HG03520 (cell line): ENCODE data around the gene TNS3.

Source experiments
- ATAC-seq: cut with Tn5 transposase; IDR thresholded peaks from one replicate; pipeline ENCODE4 v1.9.1; 2021; ENCODE audit warnings: mild to moderate bottlenecking, moderate library complexity; ENCODE audit not compliant: unreplicated experiment

Gene TNS3

DNA sequence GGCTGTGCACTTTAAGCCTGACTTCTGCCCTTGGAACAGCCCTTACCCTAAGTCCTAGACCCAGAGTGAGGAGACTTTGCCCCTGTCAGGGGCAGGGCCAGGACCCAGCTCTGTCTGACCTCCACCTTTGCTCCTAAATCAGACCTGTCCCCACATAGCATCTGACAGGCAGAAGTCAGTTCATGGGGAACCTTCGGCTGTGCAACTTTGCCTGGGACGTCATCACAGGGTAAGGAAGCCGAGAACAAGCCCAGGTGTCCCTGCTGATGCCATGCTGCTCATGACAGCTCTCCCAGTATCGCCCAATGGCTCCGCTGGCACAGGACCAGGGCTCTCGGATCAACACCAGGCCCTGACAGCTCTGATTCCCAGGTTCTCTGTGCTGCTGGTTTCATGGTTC, 55.4 kb downstream of the TNS3 start:
- ATAC-seq = no peak

DNA sequence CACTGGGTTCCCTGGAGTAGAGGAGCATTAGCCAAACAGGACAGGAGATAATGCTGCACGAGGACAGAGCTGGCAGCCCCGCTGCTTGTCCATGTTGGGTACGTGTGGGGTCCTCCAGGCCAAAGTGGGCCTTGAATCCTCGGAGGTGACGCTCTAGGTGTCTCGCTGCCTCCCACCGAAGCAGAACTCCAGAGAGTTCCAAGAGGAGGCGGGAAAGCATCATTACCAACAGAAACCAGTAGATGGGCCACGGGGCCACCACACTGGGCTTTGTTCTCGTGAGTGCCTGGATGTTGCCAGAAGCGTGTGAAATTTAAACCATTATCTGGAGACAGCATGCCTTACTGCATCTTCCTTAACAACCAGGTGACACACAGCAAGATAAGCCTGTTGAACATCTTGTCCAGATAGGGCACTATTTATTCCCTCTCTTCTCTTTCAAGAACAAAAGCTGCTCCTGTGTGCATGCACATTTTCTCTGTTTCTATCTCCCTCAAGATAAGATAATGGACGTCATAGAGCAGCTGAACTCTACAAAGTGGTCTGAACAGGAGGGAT, 56.8 kb downstream of the TNS3 start:
- no peak for ATAC-seq

DNA sequence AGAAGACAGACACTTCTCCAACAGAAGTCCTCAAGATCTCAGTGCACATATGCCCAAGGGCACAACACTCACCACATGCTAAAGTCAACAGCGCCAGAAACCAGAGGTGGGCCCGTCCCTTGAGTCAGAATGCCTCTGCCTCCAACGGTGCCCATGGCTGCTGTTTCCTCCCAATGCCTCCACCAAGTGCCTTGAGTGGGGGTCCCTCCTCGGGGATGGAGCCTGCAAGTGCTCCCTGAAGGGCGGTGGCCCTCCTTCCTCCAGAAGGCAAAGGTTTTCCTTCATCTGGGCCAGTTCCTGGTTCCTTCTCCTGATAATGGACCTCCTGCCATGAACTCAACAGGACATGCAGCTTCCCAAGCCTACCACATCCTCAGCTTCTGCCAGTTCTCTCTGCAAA, 58.5 kb downstream of the TNS3 start:
- no peak for ATAC-seq

DNA sequence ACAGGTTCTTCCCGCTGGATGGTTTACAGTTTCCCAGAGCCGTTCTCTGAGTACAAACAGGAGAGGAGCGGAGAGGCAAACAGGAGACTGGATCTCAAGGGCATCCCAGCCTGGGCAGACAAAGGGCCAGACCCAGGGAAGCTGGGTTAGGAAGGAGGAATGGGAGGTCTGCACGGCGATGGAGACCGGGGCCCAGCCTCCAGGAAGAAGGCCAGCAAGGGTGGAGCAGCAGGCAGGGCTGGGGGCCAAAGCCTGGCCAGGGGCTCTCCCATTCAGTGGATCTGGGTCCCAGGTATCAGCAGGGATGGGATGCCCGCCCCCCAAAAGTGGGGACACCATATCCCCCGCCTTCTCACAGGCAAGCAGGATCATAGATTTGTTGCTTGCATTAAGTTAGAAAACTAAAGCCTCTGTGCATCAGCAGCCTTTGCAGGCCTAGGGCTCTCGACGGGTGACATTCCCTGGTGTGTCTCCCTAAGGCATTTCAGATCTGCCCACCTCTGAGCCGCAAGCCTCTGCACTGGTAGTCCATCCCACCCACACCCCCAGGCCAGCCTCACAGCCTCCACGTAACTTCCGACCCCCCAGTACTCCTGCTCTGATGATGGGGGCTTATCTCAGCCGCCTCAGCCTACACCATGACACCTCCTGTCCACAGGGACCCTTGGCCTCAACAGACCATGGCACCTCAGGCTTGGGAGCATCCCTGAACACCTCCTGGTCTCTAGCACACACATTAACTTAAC, 59.9 kb downstream of the TNS3 start:
- no peak for ATAC-seq

DNA sequence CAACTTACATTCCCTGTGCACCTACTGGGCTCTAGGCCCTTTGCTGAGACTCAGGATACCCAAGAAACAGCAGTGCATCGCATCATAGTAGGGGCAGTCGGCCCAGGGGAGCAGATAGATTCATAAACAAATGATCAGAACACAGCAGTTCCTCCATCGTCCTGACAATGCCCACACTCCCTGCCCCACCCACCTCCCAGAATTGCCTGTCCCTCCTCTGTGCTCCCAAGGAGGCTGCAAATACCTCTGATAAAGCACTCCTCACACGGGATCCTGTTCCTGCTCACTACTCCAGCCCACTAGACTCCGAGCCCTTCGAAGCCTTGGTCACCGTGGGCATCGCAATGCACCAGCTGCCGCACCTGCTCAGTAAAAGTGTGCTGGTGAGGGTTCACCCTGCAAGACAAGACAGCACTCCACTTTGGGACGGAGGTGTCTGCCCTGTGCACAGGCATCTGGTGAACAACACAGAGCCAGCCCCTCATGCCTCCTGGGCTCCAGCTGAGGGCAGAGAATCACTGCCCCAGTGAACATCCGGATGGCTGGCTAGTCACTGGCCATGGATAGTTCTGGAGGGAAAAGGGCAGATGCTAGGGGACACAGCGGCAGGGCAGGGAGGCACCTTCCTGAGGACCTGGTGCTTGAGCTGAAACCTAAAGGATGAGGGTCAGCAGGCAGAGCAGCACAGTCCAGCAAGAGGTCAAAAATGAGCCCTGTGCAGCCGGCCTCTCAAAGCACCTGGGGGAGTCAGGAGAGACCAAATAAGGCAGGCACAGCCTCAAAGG, 60.7 kb downstream of the TNS3 start:
- no peak for ATAC-seq

DNA sequence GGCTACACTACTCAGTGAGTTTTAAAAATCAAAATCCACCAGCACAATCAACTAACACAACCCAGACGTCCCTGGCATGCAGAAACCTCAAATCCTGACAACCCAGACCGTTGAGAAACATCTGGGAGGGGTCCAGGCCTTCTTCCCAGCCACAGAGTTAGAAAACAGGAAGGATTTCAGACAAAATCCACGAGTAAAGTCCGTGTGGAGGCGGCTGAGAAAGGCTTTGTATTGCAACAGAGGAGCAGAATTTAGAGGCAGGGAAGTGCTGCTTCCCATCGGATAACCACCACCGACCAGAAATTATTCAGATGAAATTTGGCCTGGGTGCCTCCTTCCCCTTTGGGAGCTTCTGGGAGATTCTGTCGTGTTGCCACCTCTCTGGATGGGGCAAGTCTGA, 61.5 kb downstream of the TNS3 start:
- no peak for ATAC-seq

DNA sequence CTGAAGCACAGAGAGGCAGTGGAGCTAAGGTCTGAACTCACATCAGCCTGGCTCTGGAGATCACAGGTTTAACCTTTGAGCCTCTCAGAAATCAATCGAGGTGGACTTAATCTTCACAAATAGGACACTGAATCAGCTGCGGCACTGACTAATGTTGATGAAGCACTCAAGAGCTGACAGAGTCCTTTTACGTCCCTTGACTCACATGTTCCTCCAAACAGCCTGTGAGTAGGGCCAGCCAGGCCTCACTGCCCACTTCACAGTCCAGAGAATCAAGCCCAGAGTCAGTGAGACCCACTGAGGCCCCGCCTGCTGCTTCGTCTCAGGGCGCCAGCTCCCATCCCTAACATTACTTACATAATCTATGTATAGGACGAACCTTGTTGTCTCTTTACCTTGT, 63.1 kb downstream of the TNS3 start:
- no peak for ATAC-seq

DNA sequence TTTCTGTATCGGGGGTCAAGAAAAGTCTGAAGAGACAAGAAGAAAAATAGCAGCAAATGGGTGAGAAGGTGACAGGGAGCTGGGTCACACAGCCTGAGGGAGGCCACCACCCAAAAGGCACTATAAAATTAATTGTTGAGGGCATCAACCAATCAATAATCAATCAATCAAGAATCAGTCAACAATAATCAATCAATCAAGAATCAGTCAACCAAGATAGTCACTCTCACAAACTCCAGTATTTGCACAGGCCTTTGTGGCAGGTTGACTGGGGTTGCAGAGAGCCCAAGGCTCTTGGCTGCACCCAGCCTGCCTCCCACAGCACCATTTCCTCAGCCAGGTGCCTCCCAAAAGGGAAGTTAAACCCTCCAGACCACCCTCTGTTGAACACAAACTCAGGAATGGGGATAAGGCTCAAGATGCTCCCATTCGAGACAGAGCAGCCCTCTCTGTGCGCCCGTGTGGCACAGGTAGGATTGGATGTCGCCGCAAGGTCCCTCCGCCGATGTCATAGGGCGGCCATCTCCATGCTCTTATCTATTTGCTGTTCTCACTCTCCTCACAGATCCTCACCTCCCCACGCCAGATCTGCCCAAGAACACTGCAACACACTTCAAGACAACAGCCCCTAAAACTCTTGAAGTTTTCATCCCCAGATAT, 64.0 kb downstream of the TNS3 start:
- ATAC-seq = no peak

DNA sequence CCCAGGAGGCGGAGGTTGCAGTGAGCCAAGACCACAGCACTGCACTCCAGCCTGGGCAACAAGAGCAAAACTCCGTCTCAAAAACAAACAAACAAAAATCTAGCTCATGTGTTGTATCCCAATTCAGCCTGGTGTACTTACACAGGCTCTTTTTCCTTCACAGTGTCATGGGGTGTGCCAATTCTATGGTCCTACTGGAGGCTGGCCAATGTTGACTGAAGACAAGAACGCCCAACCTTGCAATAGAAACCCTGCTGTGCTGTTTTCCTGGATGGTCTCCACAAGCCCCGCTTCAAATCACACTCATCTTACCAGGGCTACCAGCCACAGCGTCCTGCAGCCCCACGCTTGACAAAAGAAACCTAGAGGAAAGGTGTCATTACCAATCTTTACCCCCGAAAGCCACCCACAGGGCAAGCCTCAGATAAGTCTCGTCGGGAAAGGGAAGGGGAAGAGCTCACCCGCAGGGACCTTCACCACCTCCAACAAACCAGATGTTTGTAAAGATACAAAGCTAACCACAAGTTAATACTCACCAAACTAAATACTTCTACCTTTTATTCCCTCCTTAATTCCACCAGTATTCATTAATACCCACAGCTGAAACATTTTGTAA, 64.8 kb downstream of the TNS3 start:
- ATAC-seq = no peak

DNA sequence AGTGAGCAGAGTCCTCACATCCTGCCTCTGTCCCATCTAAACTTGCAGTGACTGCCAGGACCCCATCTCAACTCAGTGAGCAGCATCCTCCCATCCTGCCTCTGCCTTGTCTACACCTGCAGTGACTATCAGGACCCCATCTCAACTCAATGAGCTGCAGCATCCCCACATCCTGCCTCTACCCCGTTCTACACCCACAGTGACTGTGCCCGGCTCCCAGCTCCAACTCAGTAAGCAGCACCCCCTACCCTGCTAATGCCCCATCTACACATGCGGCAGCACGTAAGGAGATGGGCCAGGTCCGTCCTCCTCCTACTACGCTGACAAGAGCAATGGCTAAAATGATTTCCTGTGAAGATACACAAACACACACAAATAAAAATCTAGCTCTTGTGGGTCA, 65.5 kb downstream of the TNS3 start:
- no peak for ATAC-seq

DNA sequence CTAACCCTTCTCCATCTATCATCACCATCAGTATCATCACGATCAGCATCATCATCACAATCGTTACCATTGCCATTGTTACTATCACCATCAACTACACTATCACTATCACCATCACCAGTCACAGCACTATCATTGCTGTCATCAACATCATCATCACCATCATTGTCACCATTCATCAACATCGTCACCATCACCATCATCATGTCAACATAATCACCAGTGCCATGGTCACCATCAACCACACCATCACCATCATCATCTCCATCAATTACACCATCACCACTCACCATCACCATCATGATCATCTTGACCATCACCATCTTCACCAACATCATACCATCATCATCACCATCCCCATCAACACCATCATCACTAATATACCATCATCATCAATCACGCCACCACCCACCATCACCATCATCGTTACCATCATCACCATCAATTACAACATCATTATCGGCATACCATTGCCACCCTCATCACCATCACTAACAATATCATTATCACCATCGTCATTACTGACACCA, 66.5 kb downstream of the TNS3 start:
- no peak for ATAC-seq

DNA sequence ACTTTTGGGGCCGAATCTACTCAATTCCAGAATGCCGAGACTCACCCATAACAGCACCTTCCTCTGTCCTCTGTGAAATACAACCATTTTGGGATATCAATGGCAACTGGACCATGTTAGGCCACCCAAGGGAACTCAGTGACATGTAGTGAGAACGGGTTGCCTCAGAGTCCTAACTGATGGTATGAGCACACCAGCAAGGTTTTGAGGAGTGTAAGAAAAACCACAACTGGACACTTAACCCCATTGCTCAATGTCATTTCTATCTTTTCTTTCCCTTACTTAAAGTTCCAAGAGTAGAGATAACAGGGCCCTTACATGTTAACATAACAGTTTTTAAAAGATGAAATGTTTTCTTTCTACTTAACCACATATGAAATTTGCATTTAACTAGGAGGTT, 67.1 kb downstream of the TNS3 start:
- no peak for ATAC-seq

DNA sequence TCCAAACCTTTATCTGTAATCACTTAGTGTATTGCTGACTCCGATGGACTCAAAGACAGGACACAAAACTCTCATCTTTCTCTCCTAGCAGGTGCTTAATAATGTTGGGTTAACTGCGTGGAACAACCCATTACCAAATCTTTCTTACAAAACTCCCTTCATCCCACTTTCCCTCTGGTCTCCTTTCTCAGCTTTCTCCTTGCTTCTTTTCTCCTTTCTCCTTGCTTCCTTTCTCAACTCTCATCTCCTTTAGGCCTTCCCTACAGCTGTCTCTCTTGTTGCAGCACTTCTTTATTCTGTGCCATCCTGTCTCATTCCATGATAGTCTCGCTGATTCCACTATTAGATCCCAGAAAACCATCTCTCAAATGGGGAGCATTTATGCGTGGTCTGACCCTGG, 67.5 kb downstream of the TNS3 start:
- ATAC-seq = no peak

DNA sequence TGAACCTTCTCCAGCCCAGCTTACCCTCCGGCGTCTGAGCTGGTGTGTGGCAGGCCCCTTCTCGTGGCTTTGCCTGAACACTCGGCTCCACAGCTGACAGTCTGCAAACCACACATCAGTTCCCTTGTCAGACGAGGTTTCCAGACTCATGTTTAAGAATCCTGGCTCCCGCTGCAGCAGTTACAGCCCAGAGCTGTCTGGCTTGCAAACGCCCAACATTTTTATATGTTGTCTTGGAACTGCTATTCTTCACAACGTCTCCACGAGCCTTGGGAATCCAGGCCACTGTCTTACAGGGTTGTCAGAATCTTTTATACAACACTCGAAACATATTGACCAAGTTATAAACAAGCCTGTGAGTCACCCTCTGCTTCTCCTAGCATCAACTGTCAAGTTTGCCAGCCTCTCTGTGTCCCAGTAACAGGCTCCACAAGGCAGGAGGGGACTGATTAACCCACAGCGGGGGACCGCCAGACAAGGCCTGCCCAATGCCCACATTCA, 68.1 kb downstream of the TNS3 start:
- no peak for ATAC-seq

DNA sequence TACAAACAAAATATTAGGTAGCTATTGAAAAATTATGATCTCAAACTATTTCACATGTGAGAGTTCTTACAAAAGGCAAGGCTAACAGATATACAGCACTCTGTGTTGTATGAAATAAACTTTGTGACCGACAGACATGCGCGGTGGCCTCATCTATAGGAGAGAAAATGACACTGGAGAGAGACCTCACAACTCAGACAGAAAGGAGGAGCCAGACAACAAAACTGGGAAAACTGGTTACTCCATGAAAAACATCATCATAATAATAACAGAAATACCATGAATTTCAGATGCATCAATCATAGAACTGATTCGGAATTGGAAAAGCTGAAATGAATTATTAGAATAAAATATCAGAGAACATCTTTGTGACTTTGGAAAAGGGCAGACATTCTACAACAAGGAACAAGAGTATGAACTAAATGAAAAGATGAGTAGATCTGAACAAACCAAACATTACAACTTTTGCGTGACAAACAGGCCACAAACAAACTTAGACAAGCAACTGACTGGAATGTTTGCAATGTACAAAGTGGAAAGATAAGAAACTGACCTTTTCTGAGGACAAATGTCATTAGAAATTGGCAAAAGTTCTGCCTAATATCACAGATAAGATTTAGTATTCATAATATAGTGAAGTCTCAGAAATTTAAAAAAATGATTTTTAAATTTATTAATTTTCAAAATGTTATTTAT, 69.3 kb downstream of the TNS3 start:
- no peak for ATAC-seq

DNA sequence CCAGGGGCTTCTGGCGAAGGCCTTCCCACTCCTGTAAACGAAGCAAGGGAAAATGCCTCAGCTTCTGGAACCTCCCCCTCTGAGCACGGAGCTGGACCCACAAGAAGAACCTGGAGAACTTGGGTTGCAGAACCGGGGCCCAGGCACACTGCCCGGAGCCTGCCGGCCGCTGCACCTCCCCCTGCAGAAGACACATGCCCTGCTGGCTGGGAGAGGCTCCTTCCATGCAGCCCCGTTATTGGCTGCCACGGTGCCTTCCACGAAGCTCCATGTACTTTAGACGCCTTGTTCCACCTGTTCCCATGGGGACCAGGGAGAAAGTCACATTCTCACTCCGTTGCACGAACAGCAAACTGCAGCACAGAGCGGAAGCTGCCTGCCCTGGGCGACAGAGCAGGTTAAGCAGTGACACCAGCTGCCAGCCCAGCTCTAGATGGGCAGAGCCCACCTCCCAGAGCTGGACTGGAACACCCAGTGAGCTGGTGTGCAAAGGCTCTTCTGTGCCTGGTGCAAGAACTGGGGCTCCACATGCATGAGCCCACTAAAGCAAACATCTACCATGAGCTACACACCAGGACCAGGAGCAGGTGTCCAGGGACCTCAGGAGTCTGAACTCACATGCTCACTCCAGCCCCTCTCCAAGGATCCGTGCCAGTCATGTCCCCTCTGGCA, 70.1 kb downstream of the TNS3 start:
- no peak for ATAC-seq

DNA sequence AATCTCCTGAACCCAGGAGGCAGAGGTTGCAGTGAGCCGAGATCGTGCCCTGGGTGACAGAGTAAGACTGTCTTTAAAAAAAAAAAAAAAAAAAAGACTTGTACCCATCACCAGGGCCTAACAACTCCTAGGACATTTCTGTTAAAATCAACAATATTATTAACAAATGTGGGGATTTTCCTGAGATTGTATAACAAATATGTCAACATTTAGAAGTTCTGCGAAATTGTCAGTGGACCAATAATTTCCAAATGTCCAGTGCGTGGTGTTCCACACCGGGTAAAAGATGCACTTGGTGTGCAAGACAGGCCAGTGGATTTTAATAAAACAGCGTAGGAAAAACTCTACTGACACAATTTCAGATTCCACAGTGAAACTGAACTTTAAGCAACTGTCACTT, 71.1 kb downstream of the TNS3 start:
- ATAC-seq = no peak

DNA sequence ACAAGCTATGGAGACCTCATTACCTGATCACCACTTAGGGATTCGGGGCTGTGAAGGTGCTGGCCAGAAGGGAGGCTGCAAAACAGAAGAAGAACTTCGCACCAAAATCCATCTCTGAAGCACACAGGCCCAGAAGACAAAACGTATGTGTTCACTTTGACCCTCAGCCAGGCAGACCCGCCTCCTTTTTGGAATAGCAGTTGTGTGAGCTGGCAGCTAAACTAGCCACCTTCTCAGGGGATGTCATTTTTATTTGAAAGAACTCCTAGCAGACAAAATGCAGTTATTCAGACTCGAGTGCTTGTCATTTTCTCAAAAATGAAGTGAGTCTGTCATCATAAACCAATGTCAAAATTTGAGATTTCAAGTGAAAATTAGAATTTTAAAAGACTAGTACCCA, 71.7 kb downstream of the TNS3 start:
- no peak for ATAC-seq

DNA sequence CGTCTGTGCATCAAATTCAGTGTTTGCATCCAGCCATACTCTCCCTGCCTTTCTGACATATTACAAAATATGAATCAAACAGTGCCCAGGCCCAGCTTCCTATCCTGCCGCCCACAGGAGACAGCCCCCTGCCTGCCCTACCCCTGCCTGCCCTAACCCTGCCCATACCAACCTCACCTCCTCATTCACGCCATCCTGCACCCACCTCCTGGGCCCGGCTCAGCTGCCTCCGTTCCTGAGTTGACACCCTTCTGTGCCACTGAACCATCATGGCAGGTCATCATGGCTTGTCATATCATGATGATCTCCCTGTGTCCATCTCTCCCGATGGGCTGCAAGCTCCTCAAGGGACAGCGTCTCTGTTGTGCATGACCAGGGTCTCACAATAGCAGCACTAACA, 72.3 kb downstream of the TNS3 start:
- ATAC-seq = no peak
